WTC11 (cell line): ENCODE results near the gene GALNT12. TPM values are rescaled to one million over a fixed set of nuclear protein-coding genes. Genes with fewer than 3 reads are reported as not detected.

ENCODE experiments used
- ATAC-seq: fragments of 200-7000 bp; cut with Tn5 transposase; 2 replicates; pipeline ENCODE4 v1.10.0; 2021; ENCODE audit warnings: mild to moderate bottlenecking, moderate library complexity
- CTCF ChIA-PET: fragments of 300-600 bp; sonication (Branson Sonifier 250); formaldehyde crosslinking; loops from one replicate; lab custom pipeline; 2021; ENCODE audit warnings: antibody characterized with exemption; lab: Charles Lee
- POLR2A ChIA-PET: fragments of 350-600 bp; sonication (Branson Sonifier 250); formaldehyde crosslinking; loops from one replicate; lab custom pipeline; 2021; ENCODE audit warnings: antibody characterized with exemption; lab: Charles Lee
- DNase-seq: peaks from one replicate; pipeline ENCODE4 v3.0.0; 2021; ENCODE audit warnings: low spot score
- H3K27ac Mint-ChIP-seq: 2 replicates; pipeline ENCODE4 v1.8.0; 2021; ENCODE audit warnings: mixed read lengths
- H3K27me3 Mint-ChIP-seq: 2 replicates; pipeline ENCODE4 v1.8.0; 2021; ENCODE audit warnings: low read depth, mild to moderate bottlenecking, moderate library complexity, mixed read lengths
- H3K36me3 Mint-ChIP-seq: 2 replicates; pipeline ENCODE4 v1.8.0; 2021; ENCODE audit warnings: mixed read lengths
- H3K4me1 Mint-ChIP-seq: 2 replicates; pipeline ENCODE4 v1.8.0; 2022; ENCODE audit warnings: mixed read lengths
- H3K4me3 Mint-ChIP-seq: 2 replicates; pipeline ENCODE4 v1.8.0; 2021; ENCODE audit warnings: mild to moderate bottlenecking, moderate library complexity, mixed read lengths
- H3K9me3 Mint-ChIP-seq: 2 replicates; pipeline ENCODE4 v1.8.0; 2021; ENCODE audit warnings: mixed read lengths
- AFF4 ChIP-seq: sonication (generic); formaldehyde crosslinking; IDR thresholded peaks from 2 replicates; pipeline ENCODE4 v1.8.1; 2023; ENCODE audit warnings: mild to moderate bottlenecking, missing genetic modification reagents, borderline replicate concordance
- CTCF ChIP-seq: fragments of 200-600 bp; IDR thresholded peaks from 2 replicates; pipeline ENCODE4 v1.8.0; 2022; ENCODE audit warnings: antibody characterized with exemption
- E2F4 ChIP-seq: sonication (generic); formaldehyde crosslinking; IDR thresholded peaks from 2 replicates; pipeline ENCODE4 v1.8.1; 2022; ENCODE audit warnings: low read depth, mild to moderate bottlenecking, moderate library complexity, missing genetic modification reagents, borderline replicate concordance
- ELF4 ChIP-seq: sonication (generic); formaldehyde crosslinking; IDR thresholded peaks from 2 replicates; pipeline ENCODE4 v1.8.1; 2022; ENCODE audit warnings: low read depth, mild to moderate bottlenecking, moderate library complexity, missing genetic modification reagents
- ESRRA ChIP-seq: sonication (generic); formaldehyde crosslinking; IDR thresholded peaks from 2 replicates; pipeline ENCODE4 v1.8.1; 2022; ENCODE audit warnings: mild to moderate bottlenecking, missing genetic modification reagents, borderline replicate concordance
- ETV6 ChIP-seq: sonication (generic); formaldehyde crosslinking; IDR thresholded peaks from 2 replicates; pipeline ENCODE4 v1.8.1; 2022; ENCODE audit warnings: mild to moderate bottlenecking, missing genetic modification reagents
- FOXJ3 ChIP-seq: sonication (generic); formaldehyde crosslinking; IDR thresholded peaks from 2 replicates; pipeline ENCODE4 v1.9.0; 2021; ENCODE audit warnings: missing genetic modification reagents, mild to moderate bottlenecking, borderline replicate concordance
- MXD4 ChIP-seq: fragments of 250-450 bp; sonication (Bioruptor Pico); IDR thresholded peaks from 2 replicates; pipeline ENCODE4 v1.8.0; 2021; ENCODE audit warnings: mild to moderate bottlenecking, moderate library complexity, borderline replicate concordance
- OVOL2 ChIP-seq: fragments of 250-450 bp; sonication (Bioruptor Pico); IDR thresholded peaks from 2 replicates; pipeline ENCODE4 v1.9.0; 2021; ENCODE audit warnings: mild to moderate bottlenecking, borderline replicate concordance
- PRRX2 ChIP-seq: fragments of 250-450 bp; sonication (Bioruptor Pico); IDR thresholded peaks from 2 replicates; pipeline ENCODE4 v1.8.0; 2021; ENCODE audit warnings: mild to moderate bottlenecking
- SOX15 ChIP-seq: fragments of 250-450 bp; sonication (Bioruptor Pico); IDR thresholded peaks from 2 replicates; pipeline ENCODE4 v1.9.0; 2021; ENCODE audit warnings: mild to moderate bottlenecking
- TEAD4 ChIP-seq: sonication (generic); formaldehyde crosslinking; IDR thresholded peaks from 2 replicates; pipeline ENCODE4 v1.8.0; 2022; ENCODE audit warnings: mild to moderate bottlenecking, missing genetic modification reagents
- USF1 ChIP-seq: sonication (generic); formaldehyde crosslinking; IDR thresholded peaks from 2 replicates; pipeline ENCODE4 v1.8.0; 2022; ENCODE audit warnings: mild to moderate bottlenecking, missing genetic modification reagents
- ZNF121 ChIP-seq: sonication (generic); formaldehyde crosslinking; IDR thresholded peaks from 2 replicates; pipeline ENCODE4 v1.8.0; 2023; ENCODE audit warnings: missing genetic modification reagents
- ZNF396 ChIP-seq: fragments of 250-450 bp; sonication (Bioruptor Pico); IDR thresholded peaks from 2 replicates; pipeline ENCODE4 v1.8.0; 2021; ENCODE audit warnings: mild to moderate bottlenecking, moderate library complexity, borderline replicate concordance
- total RNA-seq: library from RNA; stranded (reverse); gene quantifications from 3 replicates; pipeline ENCODE4 v1.2.3, GENCODE V29; 2021
- TF ChIP-seq, protein P1 (sequence below): fragments of 250-450 bp; sonication (Bioruptor Pico); IDR thresholded peaks from 2 replicates; pipeline ENCODE4 v1.9.0; 2021; ENCODE audit warnings: mild to moderate bottlenecking, borderline replicate concordance
- TF ChIP-seq, protein P2 (sequence below): fragments of 250-450 bp; sonication (Bioruptor Pico); IDR thresholded peaks from 2 replicates; pipeline ENCODE4 v1.9.0; 2021; ENCODE audit warnings: moderate library complexity, mild to moderate bottlenecking, inconsistent platforms, borderline replicate concordance

Gene GALNT12
- total RNA-seq, 1 experiment from 2014 or later, result 19.3 TPM

DNA sequence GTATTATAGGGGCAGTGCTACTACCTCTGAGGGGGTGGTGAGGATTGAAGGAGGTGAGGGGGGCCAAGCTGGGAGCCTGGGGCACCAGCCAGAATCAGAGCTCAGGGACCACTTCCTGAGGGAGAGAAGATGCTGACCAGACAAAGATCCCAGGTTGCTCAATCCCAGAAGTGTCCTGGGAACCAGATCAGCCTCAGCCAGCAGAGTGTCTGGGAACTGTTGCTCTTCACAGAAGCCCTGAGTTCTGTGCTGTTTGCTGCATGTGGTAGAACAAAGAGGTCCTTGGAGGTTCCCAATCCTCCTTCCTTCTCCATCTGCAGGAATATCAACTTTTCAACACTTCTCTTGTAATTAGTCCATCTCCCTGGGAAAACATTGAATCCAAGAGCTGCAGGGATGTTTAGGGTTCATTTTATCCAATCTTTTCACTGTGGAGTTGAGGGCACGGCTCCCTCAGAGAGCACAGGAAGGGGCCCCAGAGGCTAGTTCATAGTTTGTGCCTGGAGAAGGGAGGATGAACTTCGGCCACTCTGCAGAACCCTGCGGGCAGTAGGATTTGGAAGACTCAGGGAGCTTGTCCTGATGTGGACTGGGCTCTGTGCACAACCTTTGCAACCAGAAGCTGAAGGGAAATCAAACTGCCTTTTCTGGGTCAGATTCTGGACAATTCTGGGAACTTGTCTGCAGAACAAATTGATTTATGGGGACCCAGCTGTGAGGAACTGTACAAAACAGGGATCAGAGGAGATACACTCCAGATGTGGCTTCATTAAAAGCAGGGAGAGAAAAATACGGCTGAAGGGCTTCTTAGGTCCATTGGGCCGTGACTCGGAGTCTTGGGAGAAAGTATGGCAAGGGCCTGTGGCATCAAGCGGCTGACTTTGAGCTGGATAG is 57.1 kb downstream of the GALNT12 start:
- Mint-ChIP-seq H3K4me1 (peaks cover 2% of the 10 kb centered on the region; the same call in 1 of the 2 replicates), H3K27me3 (no peaks in the 10 kb centered on the region; the same call in 1 of the 2 replicates), H3K9me3 (peaks cover 12% of the 10 kb centered on the region), H3K27ac (no peak overlapping the region), H3K36me3 (no peaks in the 10 kb centered on the region), H3K4me3 (no peak overlapping the region)
- ChIA-PET POLR2A (no interaction called here), CTCF (interaction anchor here (1.1 kb wide), 1 partner anchor 276 kb away, joined by 3 read pairs; no protein-coding TSS in a partner anchor)
- TF ChIP-seq ELF4 (CRISPR knock-in tag), result no peak
- ATAC-seq (no peak), DNase-seq (no peak)

- DNase-seq (no peak), ATAC-seq (no peak)
- POLR2A ChIA-PET, result no interaction called here
- Mint-ChIP-seq H3K4me1 (no peaks in the 10 kb centered on the region), H3K27me3 (no peaks in the 10 kb centered on the region; the same call in 1 of the 2 replicates), H3K27ac (no peak overlapping the region), H3K4me3 (no peak overlapping the region), H3K9me3 (peaks cover 12% of the 10 kb centered on the region), H3K36me3 (no peaks in the 10 kb centered on the region)
- CTCF ChIA-PET, result interaction anchor here (1.1 kb wide), 1 partner anchor 275 kb away, joined by 3 read pairs; no protein-coding TSS in a partner anchor
- TF ChIP-seq, protein P1, sequence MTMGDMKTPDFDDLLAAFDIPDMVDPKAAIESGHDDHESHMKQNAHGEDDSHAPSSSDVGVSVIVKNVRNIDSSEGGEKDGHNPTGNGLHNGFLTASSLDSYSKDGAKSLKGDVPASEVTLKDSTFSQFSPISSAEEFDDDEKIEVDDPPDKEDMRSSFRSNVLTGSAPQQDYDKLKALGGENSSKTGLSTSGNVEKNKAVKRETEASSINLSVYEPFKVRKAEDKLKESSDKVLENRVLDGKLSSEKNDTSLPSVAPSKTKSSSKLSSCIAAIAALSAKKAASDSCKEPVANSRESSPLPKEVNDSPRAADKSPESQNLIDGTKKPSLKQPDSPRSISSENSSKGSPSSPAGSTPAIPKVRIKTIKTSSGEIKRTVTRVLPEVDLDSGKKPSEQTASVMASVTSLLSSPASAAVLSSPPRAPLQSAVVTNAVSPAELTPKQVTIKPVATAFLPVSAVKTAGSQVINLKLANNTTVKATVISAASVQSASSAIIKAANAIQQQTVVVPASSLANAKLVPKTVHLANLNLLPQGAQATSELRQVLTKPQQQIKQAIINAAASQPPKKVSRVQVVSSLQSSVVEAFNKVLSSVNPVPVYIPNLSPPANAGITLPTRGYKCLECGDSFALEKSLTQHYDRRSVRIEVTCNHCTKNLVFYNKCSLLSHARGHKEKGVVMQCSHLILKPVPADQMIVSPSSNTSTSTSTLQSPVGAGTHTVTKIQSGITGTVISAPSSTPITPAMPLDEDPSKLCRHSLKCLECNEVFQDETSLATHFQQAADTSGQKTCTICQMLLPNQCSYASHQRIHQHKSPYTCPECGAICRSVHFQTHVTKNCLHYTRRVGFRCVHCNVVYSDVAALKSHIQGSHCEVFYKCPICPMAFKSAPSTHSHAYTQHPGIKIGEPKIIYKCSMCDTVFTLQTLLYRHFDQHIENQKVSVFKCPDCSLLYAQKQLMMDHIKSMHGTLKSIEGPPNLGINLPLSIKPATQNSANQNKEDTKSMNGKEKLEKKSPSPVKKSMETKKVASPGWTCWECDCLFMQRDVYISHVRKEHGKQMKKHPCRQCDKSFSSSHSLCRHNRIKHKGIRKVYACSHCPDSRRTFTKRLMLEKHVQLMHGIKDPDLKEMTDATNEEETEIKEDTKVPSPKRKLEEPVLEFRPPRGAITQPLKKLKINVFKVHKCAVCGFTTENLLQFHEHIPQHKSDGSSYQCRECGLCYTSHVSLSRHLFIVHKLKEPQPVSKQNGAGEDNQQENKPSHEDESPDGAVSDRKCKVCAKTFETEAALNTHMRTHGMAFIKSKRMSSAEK, result no peak
- TF ChIP-seq SOX15, result no peak
- no peak for TF ChIP-seq ZNF121 (CRISPR knock-in tag)
- TF ChIP-seq MXD4 (CRISPR knock-in tag), result no peak
- no peak for TF ChIP-seq PRRX2 (CRISPR knock-in tag)
- no peak for TF ChIP-seq OVOL2 (CRISPR knock-in tag)
- TF ChIP-seq, protein P2, sequence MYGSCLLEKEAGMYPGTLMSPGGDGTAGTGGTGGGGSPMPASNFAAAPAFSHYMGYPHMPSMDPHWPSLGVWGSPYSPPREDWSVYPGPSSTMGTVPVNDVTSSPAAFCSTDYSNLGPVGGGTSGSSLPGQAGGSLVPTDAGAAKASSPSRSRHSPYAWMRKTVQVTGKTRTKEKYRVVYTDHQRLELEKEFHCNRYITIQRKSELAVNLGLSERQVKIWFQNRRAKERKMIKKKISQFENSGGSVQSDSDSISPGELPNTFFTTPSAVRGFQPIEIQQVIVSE (CRISPR knock-in tag), result no peak
- no peak for TF ChIP-seq USF1
- no peak for TF ChIP-seq E2F4 (CRISPR knock-in tag)
- no peak for TF ChIP-seq ZNF396 (CRISPR knock-in tag)
- TF ChIP-seq AFF4, result no peak
- TF ChIP-seq ESRRA, result no peak
- no peak for TF ChIP-seq CTCF
- TF ChIP-seq TEAD4 (CRISPR knock-in tag), result no peak
- TF ChIP-seq ETV6 (CRISPR knock-in tag), result no peak
- no peak for TF ChIP-seq FOXJ3 (CRISPR knock-in tag)
Observed at GRCh38 chr9:98865284-98865875, 57.9 kb downstream of the GALNT12 start.
